MM.1S (cell line): ENCODE results near the gene TAS2R46.

Source experiments
- EZH2 ChIP-seq: fragments of 300-600 bp; sonication (generic); optimal IDR thresholded peaks from 2 replicates; pipeline ENCODE3; 2017; ENCODE audit warnings: low read depth, mild to moderate bottlenecking, antibody characterized with exemption, low read length, mixed read lengths
- EZH2phosphoT487 ChIP-seq: fragments of 300-600 bp; sonication (generic); IDR thresholded peaks from 2 replicates; pipeline ENCODE4 v1.6.1; 2018; ENCODE audit warnings: antibody characterized with exemption, low read length
- TF ChIP-seq, protein P1 (sequence below): fragments of 300-600 bp; sonication (generic); IDR thresholded peaks from 2 replicates; pipeline ENCODE4 v1.5.1; 2016; ENCODE audit warnings: antibody characterized with exemption, low read length, mixed read lengths

- TF ChIP-seq, protein P1, sequence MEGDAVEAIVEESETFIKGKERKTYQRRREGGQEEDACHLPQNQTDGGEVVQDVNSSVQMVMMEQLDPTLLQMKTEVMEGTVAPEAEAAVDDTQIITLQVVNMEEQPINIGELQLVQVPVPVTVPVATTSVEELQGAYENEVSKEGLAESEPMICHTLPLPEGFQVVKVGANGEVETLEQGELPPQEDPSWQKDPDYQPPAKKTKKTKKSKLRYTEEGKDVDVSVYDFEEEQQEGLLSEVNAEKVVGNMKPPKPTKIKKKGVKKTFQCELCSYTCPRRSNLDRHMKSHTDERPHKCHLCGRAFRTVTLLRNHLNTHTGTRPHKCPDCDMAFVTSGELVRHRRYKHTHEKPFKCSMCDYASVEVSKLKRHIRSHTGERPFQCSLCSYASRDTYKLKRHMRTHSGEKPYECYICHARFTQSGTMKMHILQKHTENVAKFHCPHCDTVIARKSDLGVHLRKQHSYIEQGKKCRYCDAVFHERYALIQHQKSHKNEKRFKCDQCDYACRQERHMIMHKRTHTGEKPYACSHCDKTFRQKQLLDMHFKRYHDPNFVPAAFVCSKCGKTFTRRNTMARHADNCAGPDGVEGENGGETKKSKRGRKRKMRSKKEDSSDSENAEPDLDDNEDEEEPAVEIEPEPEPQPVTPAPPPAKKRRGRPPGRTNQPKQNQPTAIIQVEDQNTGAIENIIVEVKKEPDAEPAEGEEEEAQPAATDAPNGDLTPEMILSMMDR: no peak
- TF ChIP-seq EZH2: no peak
- TF ChIP-seq EZH2phosphoT487: no peak
Observed at GRCh38 chr12:11055306-11055705, 6.8 kb downstream of the TAS2R46 start.
